Ovary (tissue), 3 donors: ENCODE results near the gene EMILIN2.

Experiments
- POLR2A ChIP-seq: fragments of 450-650 bp; IDR thresholded peaks from one replicate; pipeline ENCODE4 v1.6.1; 2017; ENCODE audit warnings: antibody characterized with exemption, mild to moderate bottlenecking, moderate library complexity
- TF ChIP-seq, protein P1 (sequence below), 3 donors: fragments of 450-650 bp in 2 of 3; fragments of 200-600 bp in 1 of 3; IDR thresholded peaks; one replicate each; pipeline versions ENCODE4 v1.5.1 to v1.8.0; 2016 to 2022; ENCODE audit warnings: antibody characterized with exemption in 3 of 3, mild to moderate bottlenecking in 1 of 3
- donor health status: DM: no; HTN: no; CAD: no.

DNA sequence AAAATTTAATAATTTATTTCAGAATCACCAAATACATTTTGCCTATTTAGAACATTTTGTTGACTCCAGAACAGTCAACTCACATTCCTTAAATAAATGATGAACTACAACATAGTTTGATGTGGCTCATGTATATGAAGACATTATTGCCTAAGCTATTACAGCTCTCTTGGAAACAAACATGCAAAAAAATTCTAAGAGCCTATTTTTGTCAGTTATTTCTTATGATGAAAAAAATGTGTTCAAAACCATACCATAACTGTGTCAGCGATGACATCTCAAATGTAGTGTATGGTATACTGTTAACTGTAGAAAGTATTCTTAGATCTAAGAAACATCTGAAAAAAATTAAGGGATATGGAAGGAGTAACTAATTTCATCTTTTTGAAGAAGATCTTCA, 6.3 kb upstream of the EMILIN2 start:
- TF ChIP-seq, protein P1, sequence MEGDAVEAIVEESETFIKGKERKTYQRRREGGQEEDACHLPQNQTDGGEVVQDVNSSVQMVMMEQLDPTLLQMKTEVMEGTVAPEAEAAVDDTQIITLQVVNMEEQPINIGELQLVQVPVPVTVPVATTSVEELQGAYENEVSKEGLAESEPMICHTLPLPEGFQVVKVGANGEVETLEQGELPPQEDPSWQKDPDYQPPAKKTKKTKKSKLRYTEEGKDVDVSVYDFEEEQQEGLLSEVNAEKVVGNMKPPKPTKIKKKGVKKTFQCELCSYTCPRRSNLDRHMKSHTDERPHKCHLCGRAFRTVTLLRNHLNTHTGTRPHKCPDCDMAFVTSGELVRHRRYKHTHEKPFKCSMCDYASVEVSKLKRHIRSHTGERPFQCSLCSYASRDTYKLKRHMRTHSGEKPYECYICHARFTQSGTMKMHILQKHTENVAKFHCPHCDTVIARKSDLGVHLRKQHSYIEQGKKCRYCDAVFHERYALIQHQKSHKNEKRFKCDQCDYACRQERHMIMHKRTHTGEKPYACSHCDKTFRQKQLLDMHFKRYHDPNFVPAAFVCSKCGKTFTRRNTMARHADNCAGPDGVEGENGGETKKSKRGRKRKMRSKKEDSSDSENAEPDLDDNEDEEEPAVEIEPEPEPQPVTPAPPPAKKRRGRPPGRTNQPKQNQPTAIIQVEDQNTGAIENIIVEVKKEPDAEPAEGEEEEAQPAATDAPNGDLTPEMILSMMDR (IDR thresholded peaks at IDR 0.05): no peak
- TF ChIP-seq POLR2A: no peak
